Measurements from ENCODE around the gene DBNDD1.

GRCh38 chr16:89990799-89991198, 28.5 kb downstream of the DBNDD1 start:
- TF ChIP-seq CTCF (IDR thresholded peaks at IDR 0.05) (no peak), POLR2A (IDR thresholded peaks at IDR 0.05) (no peak)
